ENCODE measurements around the gene TOR1B. TPM values are rescaled to one million over a fixed set of nuclear protein-coding genes. Genes with fewer than 3 reads are reported as not detected.

The TOR1B gene
- total RNA-seq, 1 experiment from 2014 or later, result 19.0 TPM

DNA sequence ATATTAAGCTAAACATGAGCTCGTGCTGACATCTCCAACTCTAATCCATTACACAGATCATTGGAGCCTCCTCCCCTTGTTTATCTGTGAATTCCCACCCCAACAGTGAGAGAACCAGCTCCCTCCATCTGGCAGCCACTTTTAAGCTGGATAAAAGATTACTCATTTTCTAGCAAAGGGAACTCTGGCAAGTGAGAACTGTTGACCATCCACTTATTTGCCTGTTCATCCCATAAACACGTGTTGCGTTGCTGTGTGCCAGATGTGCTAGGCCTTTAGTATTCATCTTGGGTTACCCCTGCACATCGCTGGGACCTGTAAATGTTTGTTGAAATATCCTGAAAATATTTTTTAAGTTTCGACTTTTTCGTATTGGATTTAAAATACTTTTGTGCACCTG is 23.4 kb downstream of the TOR1B start (continued):
- TF ChIP-seq, protein P1, sequence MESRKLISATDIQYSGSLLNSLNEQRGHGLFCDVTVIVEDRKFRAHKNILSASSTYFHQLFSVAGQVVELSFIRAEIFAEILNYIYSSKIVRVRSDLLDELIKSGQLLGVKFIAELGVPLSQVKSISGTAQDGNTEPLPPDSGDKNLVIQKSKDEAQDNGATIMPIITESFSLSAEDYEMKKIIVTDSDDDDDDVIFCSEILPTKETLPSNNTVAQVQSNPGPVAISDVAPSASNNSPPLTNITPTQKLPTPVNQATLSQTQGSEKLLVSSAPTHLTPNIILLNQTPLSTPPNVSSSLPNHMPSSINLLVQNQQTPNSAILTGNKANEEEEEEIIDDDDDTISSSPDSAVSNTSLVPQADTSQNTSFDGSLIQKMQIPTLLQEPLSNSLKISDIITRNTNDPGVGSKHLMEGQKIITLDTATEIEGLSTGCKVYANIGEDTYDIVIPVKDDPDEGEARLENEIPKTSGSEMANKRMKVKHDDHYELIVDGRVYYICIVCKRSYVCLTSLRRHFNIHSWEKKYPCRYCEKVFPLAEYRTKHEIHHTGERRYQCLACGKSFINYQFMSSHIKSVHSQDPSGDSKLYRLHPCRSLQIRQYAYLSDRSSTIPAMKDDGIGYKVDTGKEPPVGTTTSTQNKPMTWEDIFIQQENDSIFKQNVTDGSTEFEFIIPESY (IDR thresholded peaks at IDR 0.05; ENCODE audit: extremely low read depth, insufficient replicate concordance, low read length), result no peak
- TF ChIP-seq ZNF274 (IDR thresholded peaks at IDR 0.05; ENCODE audit: low read depth, low read length) (no peak), SRF (IDR thresholded peaks at IDR 0.05; ENCODE audit: low read depth) (no peak), ATF3 (IDR thresholded peaks at IDR 0.05) (no peak)

DNA sequence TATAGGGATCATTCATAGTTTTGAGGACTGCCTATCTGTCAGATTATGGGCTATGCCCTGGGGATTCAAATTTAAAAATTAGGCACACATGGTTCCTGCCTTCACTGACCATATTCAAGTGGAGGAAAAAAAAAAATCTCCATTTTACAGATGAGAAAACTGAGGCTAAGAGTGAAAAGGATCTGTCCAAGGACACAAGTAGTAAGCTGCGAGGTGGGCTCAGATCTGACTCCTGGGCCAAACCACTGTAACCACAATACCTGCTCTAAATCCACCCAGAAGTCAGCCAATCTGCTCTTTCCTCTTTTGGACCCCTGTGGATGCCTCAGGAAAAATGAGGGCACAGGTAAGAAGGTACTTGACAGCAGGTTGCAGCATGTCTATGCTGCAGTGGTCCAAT is 23.8 kb downstream of the TOR1B start:
- H3K4me1 ChIP-seq (ENCODE audit: control insufficient read depth in 1 of 2, insufficient read depth in 2 of 2, low read length in 2 of 2), result peaks cover 0 to 7% of the 10 kb centered on the region in 2 experiments; a peak in 2 of 4 replicates
- POLR2A ChIA-PET, result no interaction called here
- no peak overlapping the region for H2AFZ ChIP-seq (ENCODE audit: low read depth, low read length, poor library complexity, severe bottlenecking)
- TF ChIP-seq TCF7L2 (IDR thresholded peaks at IDR 0.05; ENCODE audit: borderline replicate concordance, extremely low read depth, insufficient read depth, insufficient read length) (no peak), CBX3 (IDR thresholded peaks at IDR 0.05; ENCODE audit: low read depth) (no peak)
- no peak overlapping the region for H3K9ac ChIP-seq (ENCODE audit: low read length)
- no peaks in the 10 kb centered on the region for H4K20me1 ChIP-seq (ENCODE audit: insufficient read depth)
- H3K36me3 ChIP-seq (ENCODE audit: control insufficient read depth in 1 of 2, insufficient read depth in 2 of 2, low read length in 2 of 2), result peaks cover 23 to 29% of the 10 kb centered on the region in 2 experiments
- no peak for DNase-seq (ENCODE audit: low read depth, low spot score)
- H3K4me3 ChIP-seq (replicated peaks in 1 of 2; ENCODE audit: low read depth in 1 of 2, low read length in 2 of 2), result no peak overlapping the region
- CTCF ChIA-PET, result interaction anchor here (1.1 kb wide), 1 partner anchor 10 kb away, joined by 3 read pairs; no protein-coding TSS in a partner anchor
- H3K27ac ChIP-seq (ENCODE audit: low read depth, low read length), result no peak overlapping the region
- intact Hi-C loops (cut with micrococcal nuclease), result no loop called here
- no peaks in the 10 kb centered on the region for H3K27me3 ChIP-seq (ENCODE audit: insufficient read depth, low read length)
- RAD21 ChIA-PET (ENCODE audit: low non-redundant PET in 1 of 2, low total read pairs in 2 of 2, uncharacterized antibody in 2 of 2, unreplicated experiment in 2 of 2), result no interaction called here
- BruUV-seq (replicated peaks), result no TSS peak
- no peaks in the 10 kb centered on the region for H3K9me2 ChIP-seq (ENCODE audit: insufficient read depth)
- peaks cover 11% of the 10 kb centered on the region for H3K79me2 ChIP-seq (ENCODE audit: insufficient read depth, low read length)
- H3K9me3 ChIP-seq (ENCODE audit: control insufficient read depth in 1 of 2, insufficient read depth in 1 of 2, low read depth in 1 of 2, low read length in 2 of 2), result no peaks in the 10 kb centered on the region
- no peak overlapping the region for H3K4me2 ChIP-seq (ENCODE audit: low read length)
- no peak for ATAC-seq
